T-helper 2 cell treated with Interferon-gamma antibody and Interleukin-4, amounts not matched to agents 100 ng/mL and 5 ng/mL, for 36 hours (primary cell): ENCODE measurements around the gene PIK3R3. TPM values are rescaled to one million over a fixed set of nuclear protein-coding genes. Genes with fewer than 3 reads are reported as not detected.

ENCODE experiments used
- intact Hi-C: fragments of 100-400 bp; cut with micrococcal nuclease; formaldehyde crosslinking; loops from one replicate; pipeline ENCODE4 v1.15.1; 2023
- total RNA-seq: library from RNA; stranded (reverse); gene quantifications from 2 replicates; pipeline ENCODE4 v1.2.3, GENCODE V29; 2022

PIK3R3 gene
- 3.7 and 5.5 TPM in 2 replicates for total RNA-seq

GRCh38 chr1:46132529-46133180, at the start of gene PIK3R3:
TSS of gene PIK3R3 (minus strand) at chr1:46132629. CDS start at chr1:46131952, 677 bp downstream.
- intact Hi-C loops: loop anchor here (1.0 to 5.0 kb wide), 7 partner anchors 65 to 1305 kb away; partner anchors contain the start of genes FOXD2, LRRC41, MAST2 and POMGNT1

- intact Hi-C loops: no loop called here
These were observed 49.2 kb upstream of the PIK3R3 start for GRCh38 chr1:46181343-46182260.

- intact Hi-C loops: no loop called here
These were observed 47.7 kb upstream of the PIK3R3 start for GRCh38 chr1:46180082-46180616.

GRCh38 chr1:46179138-46180081, 47.0 kb upstream of the PIK3R3 start:
- intact Hi-C loops: loop anchor here (1.0 to 2.0 kb wide), 2 partner anchors 43 to 142 kb away; no protein-coding TSS in a partner anchor

GRCh38 chr1:46176211-46176865, 43.9 kb upstream of the PIK3R3 start, which contains the start of gene P3R3URF:
TSS of gene P3R3URF (minus strand) at chr1:46176488. CDS start at chr1:46176471, 17 bp downstream.
- intact Hi-C loops: no loop called here

GRCh38 chr1:46175243-46175642, 42.8 kb upstream of the PIK3R3 start:
- intact Hi-C loops: no loop called here

GRCh38 chr1:46174448-46175231, 42.2 kb upstream of the PIK3R3 start, which contains the start of gene TSPAN1:
TSS of gene TSPAN1 (plus strand) at chr1:46175087. CDS start at chr1:46181108, 6,021 bp downstream.
- intact Hi-C loops: no loop called here

- intact Hi-C loops: no loop called here
These were observed 41.0 kb upstream of the PIK3R3 start for GRCh38 chr1:46173361-46173856.

- intact Hi-C loops: no loop called here
These were observed 39.9 kb upstream of the PIK3R3 start for GRCh38 chr1:46172321-46172720.

GRCh38 chr1:46171871-46172270, 39.4 kb upstream of the PIK3R3 start:
- intact Hi-C loops: no loop called here

- intact Hi-C loops: no loop called here
These were observed 38.9 kb upstream of the PIK3R3 start for GRCh38 chr1:46171351-46171750.

GRCh38 chr1:46169811-46170454, 37.5 kb upstream of the PIK3R3 start:
- intact Hi-C loops: no loop called here

GRCh38 chr1:46168477-46168876, 36.0 kb upstream of the PIK3R3 start:
- intact Hi-C loops: no loop called here

- intact Hi-C loops: no loop called here
These were observed 34.4 kb upstream of the PIK3R3 start for GRCh38 chr1:46166521-46167462.

- intact Hi-C loops: no loop called here
These were observed 27.8 kb upstream of the PIK3R3 start for GRCh38 chr1:46160212-46160611.

- intact Hi-C loops: no loop called here
These were observed 27.1 kb upstream of the PIK3R3 start for GRCh38 chr1:46159516-46159915.
